Ishikawa (cell line): ENCODE measurements around the gene ZCCHC24.

Experiments used
- CEBPB ChIP-seq: IDR thresholded peaks from 2 replicates; pipeline ENCODE4 v1.6.1; 2012
- CREB1 ChIP-seq: IDR thresholded peaks from 2 replicates; pipeline ENCODE4 v1.6.1; 2012; ENCODE audit warnings: low read depth
- EGR1 ChIP-seq: IDR thresholded peaks from 2 replicates; pipeline ENCODE4 v1.6.1; 2012
- EP300 ChIP-seq: IDR thresholded peaks from 2 replicates; pipeline ENCODE4 v1.6.1; 2012; ENCODE audit warnings: borderline replicate concordance
- FOXM1 ChIP-seq: IDR thresholded peaks from 2 replicates; pipeline ENCODE4 v1.6.1; 2012; ENCODE audit warnings: low read depth, borderline replicate concordance
- NFIC ChIP-seq: IDR thresholded peaks from 2 replicates; pipeline ENCODE4 v1.6.1; 2012
- RAD21 ChIP-seq: IDR thresholded peaks from 2 replicates; pipeline ENCODE4 v1.6.1; 2012; ENCODE audit warnings: low read depth
- TAF1 ChIP-seq: IDR thresholded peaks from 2 replicates; pipeline ENCODE4 v1.6.1; 2012; ENCODE audit warnings: low read depth, mild to moderate bottlenecking
- TCF12 ChIP-seq: IDR thresholded peaks from 2 replicates; pipeline ENCODE4 v1.6.1; 2012; ENCODE audit warnings: low read depth
- TEAD4 ChIP-seq: IDR thresholded peaks from 2 replicates; pipeline ENCODE4 v1.6.1; 2012
- YY1 ChIP-seq: IDR thresholded peaks from 2 replicates; pipeline ENCODE4 v1.6.1; 2012; ENCODE audit warnings: low read depth
- ZBTB7A ChIP-seq: IDR thresholded peaks from 2 replicates; pipeline ENCODE4 v1.6.1; 2012; ENCODE audit warnings: low read depth
- TF ChIP-seq, protein P1 (sequence below): IDR thresholded peaks from 2 replicates; pipeline ENCODE4 v1.6.1; 2012
- TF ChIP-seq, protein P2 (sequence below): IDR thresholded peaks from 2 replicates; pipeline ENCODE4 v1.6.1; 2012; ENCODE audit warnings: low read depth, mild to moderate bottlenecking
- TF ChIP-seq, protein P3 (sequence below): IDR thresholded peaks from 2 replicates; pipeline ENCODE4 v1.6.1; 2012

ZCCHC24 gene

DNA sequence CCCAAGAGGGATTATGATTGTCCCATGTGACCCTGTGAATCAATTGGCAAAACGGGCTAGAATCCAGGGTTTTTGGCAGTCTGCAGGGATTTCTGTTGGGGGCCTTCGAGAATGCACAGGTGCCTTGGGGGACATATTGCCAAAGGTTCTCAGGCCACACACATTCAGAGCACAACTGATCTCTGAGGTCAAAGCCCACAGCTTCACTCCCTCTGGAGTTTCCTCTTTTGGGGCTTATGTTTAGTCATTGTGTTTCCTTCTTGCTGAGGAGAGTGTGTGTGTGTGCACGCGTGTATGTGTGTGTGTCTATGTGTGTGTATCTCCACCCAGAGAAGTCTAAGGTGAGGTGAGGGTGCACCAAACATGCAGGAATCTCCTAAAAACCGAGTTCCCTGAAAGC is 89.3 kb downstream of the ZCCHC24 start:
- no peak for TF ChIP-seq FOXM1
- no peak for TF ChIP-seq CEBPB
- TF ChIP-seq, protein P1, sequence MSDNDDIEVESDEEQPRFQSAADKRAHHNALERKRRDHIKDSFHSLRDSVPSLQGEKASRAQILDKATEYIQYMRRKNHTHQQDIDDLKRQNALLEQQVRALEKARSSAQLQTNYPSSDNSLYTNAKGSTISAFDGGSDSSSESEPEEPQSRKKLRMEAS = no peak
- no peak for TF ChIP-seq TAF1
- TF ChIP-seq TEAD4 = no peak
- TF ChIP-seq, protein P2, sequence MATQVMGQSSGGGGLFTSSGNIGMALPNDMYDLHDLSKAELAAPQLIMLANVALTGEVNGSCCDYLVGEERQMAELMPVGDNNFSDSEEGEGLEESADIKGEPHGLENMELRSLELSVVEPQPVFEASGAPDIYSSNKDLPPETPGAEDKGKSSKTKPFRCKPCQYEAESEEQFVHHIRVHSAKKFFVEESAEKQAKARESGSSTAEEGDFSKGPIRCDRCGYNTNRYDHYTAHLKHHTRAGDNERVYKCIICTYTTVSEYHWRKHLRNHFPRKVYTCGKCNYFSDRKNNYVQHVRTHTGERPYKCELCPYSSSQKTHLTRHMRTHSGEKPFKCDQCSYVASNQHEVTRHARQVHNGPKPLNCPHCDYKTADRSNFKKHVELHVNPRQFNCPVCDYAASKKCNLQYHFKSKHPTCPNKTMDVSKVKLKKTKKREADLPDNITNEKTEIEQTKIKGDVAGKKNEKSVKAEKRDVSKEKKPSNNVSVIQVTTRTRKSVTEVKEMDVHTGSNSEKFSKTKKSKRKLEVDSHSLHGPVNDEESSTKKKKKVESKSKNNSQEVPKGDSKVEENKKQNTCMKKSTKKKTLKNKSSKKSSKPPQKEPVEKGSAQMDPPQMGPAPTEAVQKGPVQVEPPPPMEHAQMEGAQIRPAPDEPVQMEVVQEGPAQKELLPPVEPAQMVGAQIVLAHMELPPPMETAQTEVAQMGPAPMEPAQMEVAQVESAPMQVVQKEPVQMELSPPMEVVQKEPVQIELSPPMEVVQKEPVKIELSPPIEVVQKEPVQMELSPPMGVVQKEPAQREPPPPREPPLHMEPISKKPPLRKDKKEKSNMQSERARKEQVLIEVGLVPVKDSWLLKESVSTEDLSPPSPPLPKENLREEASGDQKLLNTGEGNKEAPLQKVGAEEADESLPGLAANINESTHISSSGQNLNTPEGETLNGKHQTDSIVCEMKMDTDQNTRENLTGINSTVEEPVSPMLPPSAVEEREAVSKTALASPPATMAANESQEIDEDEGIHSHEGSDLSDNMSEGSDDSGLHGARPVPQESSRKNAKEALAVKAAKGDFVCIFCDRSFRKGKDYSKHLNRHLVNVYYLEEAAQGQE = no peak
- TF ChIP-seq TCF12 = no peak
- TF ChIP-seq CREB1 = no peak
- no peak for TF ChIP-seq EP300

DNA sequence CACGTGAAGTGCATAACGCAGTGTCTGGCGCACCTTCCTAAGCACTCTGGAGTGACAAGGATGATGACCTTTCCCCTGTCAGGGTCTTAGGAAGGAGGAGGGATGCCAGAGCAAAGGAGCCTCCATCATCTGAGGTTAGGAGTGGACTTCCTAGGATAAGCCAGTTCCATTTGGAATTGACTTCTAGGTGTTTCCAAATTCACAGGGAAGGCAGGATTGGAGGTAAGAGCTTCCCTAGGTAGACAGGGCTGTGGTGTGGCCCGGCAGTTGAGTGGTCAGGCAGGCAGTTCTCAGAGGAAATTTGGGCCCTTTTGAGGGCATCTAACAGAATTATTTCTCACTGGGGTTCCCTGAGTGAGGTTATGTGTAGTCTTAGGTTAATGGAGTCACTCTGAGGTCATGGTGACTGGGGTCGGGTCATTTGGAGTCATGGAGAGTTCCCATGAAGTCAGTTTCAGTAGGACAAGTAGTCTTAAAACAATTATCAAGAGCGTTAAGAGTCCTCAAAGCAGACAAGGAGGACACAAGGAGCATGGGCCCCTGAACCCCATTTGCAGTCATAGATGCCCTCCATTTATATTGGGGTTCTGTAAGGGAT is 89.9 kb downstream of the ZCCHC24 start:
- TF ChIP-seq TEAD4 (no peak), FOXM1 (no peak)

DNA sequence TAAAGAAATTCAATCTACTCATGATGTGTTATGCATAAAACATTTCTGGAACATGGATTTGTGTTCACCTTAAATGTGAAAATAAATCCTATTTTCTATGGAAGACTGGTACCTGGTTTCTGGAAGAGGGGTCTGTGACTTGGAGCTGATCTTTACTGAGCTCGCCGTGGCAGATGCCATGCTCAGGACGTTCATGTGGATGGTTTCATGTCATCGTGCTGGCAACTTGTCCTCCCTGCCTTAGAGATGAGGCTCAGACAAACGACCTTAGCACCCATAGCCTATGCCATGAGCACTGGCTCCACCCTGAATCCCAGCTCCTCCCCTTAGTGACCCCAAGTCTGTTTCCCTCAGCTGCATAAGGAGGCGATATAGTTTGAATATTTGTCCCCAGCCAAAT is 90.8 kb downstream of the ZCCHC24 start:
- TF ChIP-seq FOXM1 (no peak), TCF12 (no peak), ZBTB7A (no peak)
- TF ChIP-seq, protein P3, sequence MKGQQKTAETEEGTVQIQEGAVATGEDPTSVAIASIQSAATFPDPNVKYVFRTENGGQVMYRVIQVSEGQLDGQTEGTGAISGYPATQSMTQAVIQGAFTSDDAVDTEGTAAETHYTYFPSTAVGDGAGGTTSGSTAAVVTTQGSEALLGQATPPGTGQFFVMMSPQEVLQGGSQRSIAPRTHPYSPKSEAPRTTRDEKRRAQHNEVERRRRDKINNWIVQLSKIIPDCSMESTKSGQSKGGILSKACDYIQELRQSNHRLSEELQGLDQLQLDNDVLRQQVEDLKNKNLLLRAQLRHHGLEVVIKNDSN = no peak

DNA sequence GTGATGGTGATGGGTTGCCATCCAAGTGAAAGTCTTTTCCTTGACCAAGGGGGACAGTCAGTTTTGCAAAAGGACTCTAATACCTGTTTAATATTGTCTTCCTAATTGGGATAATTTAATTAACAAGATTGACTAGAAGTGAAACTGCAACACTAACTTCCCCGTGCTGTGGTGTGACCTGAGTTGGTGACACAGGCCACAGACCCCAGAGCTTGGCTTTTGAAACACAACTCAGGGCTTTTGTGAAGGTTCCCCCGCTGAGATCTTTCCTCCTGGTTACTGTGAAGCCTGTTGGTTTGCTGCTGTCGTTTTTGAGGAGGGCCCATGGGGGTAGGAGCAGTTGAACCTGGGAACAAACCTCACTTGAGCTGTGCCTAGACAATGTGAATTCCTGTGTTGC is 91.3 kb downstream of the ZCCHC24 start:
- no peak for TF ChIP-seq FOXM1

DNA sequence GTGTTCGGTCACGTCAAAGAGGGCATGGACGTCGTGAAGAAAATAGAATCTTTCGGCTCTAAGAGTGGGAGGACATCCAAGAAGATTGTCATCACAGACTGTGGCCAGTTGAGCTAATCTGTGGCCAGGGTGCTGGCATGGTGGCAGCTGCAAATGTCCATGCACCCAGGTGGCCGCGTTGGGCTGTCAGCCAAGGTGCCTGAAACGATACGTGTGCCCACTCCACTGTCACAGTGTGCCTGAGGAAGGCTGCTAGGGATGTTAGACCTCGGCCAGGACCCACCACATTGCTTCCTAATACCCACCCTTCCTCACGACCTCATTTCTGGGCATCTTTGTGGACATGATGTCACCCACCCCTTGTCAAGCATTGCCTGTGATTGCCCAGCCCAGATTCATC is 91.7 kb downstream of the ZCCHC24 start:
- TF ChIP-seq, protein P2 = no peak
- TF ChIP-seq TEAD4 (no peak), EP300 (no peak), RAD21 (no peak), FOXM1 (no peak), CEBPB (no peak), TCF12 (no peak), TAF1 (no peak), CREB1 (no peak), ZBTB7A (no peak), YY1 (no peak), NFIC (no peak), EGR1 (no peak)
- TF ChIP-seq, protein P3 = no peak
- TF ChIP-seq, protein P1 = no peak

DNA sequence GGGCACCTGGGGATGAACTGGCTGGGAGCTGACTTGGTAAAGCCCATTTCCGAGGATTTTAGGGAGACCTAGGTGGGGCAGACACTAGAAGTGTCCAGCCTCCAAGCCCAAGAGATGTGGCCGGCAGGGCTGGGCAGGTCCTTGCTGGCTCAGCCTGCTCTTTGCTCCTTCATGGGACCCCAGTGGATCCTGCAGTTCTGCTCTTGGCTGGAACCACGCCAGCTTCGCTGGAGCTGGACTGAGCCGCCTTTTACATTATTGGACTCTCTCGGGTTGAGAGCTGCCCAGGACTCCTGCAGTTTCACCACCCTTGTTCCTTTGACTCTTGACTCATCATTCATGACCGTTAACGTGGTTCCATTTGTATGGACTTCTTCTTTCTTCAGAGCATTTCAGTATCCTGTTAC is 92.4 kb downstream of the ZCCHC24 start:
- TF ChIP-seq EP300 (no peak), TAF1 (0 out of 2 replicates have a peak, but pooled peaks have one; percentile 26)
- TF ChIP-seq, protein P1 = no peak

DNA sequence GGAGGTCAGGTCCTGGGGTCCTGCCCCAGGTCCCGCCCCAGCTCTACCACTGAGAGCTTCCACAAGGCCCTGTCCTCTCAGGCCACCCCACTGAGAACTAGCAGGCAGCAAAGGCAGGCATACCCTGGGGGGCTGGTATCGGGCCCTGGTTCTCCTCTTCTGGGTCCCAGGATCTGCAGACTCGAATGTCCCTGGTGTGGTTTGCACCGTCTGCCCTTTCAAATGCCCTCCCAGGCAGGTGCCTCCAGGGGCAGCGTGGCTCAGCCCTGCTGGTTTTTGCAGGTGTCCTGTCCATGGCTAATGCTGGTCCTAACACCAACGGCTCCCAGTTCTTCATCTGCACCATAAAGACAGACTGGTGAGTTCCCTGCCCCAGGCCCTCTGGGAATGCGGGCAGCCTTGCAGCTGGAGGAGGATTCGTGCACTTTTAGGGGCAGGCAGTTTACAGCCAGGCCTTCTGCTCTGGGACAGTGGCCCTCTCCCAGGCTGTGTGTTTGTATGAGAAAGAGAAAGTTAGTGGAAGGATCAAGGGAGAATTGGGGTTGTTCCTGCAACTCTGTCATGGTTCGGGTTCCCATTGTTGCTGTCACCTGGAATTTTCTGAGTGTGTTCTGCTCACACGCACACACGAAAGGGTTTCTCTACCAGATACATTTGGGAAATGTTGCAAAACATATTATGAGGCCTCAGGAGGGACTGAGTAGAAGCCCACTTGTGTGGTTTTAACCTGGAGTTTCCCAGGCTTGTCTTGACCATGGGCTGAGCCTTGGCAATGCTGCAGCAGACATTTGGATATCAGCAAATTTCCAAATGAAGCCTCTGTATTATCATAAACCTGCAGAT is 93.2 kb downstream of the ZCCHC24 start:
- TF ChIP-seq TAF1 (no peak), EP300 (no peak), CEBPB (no peak), ZBTB7A (no peak), EGR1 (no peak), NFIC (no peak), TCF12 (no peak), RAD21 (no peak), FOXM1 (no peak), YY1 (no peak), TEAD4 (no peak), CREB1 (no peak)
- TF ChIP-seq, protein P2 = no peak
- TF ChIP-seq, protein P1 = no peak
- TF ChIP-seq, protein P3 = no peak
